ENCODE data around the gene SHKBP1.

- no peak for TF ChIP-seq ZNF70 (CRISPR knock-in tag; IDR thresholded peaks at IDR 0.05)
- no peak for TF ChIP-seq CSRNP3 (CRISPR knock-in tag; IDR thresholded peaks at IDR 0.05)
- TF ChIP-seq CSDC2 (CRISPR knock-in tag; IDR thresholded peaks at IDR 0.05): no peak
- no peak for TF ChIP-seq TSHZ2 (CRISPR knock-in tag; IDR thresholded peaks at IDR 0.05)
- TF ChIP-seq RARB (CRISPR knock-in tag; IDR thresholded peaks at IDR 0.05): no peak
- no peak for TF ChIP-seq CREB5 (CRISPR knock-in tag; IDR thresholded peaks at IDR 0.05; ENCODE audit: low read depth)
- no peak for TF ChIP-seq ZFP30 (CRISPR knock-in tag; IDR thresholded peaks at IDR 0.05)
- TF ChIP-seq PATZ1 (CRISPR knock-in tag; IDR thresholded peaks at IDR 0.05; ENCODE audit: borderline replicate concordance): no peak
- no peak for TF ChIP-seq PPARA (CRISPR knock-in tag; IDR thresholded peaks at IDR 0.05; ENCODE audit: borderline replicate concordance)
- TF ChIP-seq GLIS3 (CRISPR knock-in tag; IDR thresholded peaks at IDR 0.05): no peak
- no peak for TF ChIP-seq TCF4 (CRISPR knock-in tag; IDR thresholded peaks at IDR 0.05; ENCODE audit: borderline replicate concordance)
- no peak for TF ChIP-seq ESRRG (CRISPR knock-in tag; IDR thresholded peaks at IDR 0.05)
- no peak for TF ChIP-seq TOX (CRISPR knock-in tag; IDR thresholded peaks at IDR 0.05; ENCODE audit: borderline replicate concordance)
- no peak for TF ChIP-seq POU6F1 (CRISPR knock-in tag; IDR thresholded peaks at IDR 0.05; ENCODE audit: borderline replicate concordance, low read depth)
These were observed 1.8 kb downstream of the SHKBP1 start for GRCh38 chr19:40578442-40578908.

Data from SK-N-SH treated with all-trans-retinoic acid at 6 μM for 48 hours (cell line).